GM12875 (cell line): ENCODE data around the gene SPINDOC.
"Not testable (repeated sequence)": the region's sequence is repeated elsewhere in the genome, so short reads cannot be mapped to it uniquely, and the experiment has no call there.

ENCODE experiments used
- H3K4me3 ChIP-seq: one replicate; pipeline ENCODE4 v1.5.1; 2011; ENCODE audit warnings: low read depth, low read length, control low read depth
- TF ChIP-seq, protein P1 (sequence below): IDR thresholded peaks from 2 replicates; pipeline ENCODE4 v1.5.1; 2011; ENCODE audit warnings: low read depth, mild to moderate bottlenecking, control low read depth, inconsistent platforms, low read length, moderate library complexity, borderline replicate concordance; ENCODE audit not compliant: insufficient read depth

The SPINDOC gene

DNA sequence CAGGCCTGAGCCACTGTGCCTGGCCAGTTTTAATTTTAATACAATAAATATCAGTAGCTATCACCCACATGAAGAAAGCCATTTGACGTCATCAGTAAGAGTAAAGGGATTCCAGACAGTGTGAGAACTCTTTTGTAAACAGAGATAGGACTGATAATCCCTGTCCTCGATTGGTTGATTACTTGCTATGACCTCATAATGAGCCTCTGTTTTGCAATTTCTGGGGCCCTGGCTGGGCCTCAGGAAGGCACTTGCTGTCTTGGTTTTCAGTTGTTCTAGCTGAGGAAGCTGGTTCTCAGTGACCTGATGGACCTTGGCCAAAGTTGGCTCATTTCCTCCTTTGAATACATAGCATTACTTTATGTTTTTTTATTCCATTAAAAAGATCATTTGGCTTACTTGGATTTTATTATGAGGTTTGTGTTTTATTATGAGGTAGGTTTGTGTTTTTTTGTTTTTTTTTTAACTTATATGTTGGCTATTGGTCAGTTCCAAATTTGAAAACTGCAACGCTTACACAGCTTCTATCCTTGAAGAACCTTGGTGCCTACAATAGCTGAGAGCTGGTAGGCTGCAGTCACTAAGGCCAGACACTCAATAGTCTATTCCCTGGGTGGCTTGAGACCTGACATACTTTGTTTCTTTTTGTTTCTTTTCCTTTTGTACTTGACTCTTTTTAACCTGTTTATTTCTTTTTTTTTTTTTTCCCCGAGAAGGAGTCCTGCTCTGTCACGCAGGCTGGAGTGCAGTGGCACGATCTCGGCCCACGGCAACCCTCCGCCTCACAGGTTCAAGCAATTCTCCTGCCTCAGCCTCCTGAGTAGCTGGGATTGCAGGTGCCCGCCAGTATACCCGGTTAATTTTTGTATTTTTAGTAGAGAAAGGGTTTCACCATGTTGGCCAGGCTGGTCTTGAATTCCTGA is 45.6 kb downstream of the SPINDOC start:
- no peak overlapping the region for H3K4me3 ChIP-seq
- TF ChIP-seq, protein P1, sequence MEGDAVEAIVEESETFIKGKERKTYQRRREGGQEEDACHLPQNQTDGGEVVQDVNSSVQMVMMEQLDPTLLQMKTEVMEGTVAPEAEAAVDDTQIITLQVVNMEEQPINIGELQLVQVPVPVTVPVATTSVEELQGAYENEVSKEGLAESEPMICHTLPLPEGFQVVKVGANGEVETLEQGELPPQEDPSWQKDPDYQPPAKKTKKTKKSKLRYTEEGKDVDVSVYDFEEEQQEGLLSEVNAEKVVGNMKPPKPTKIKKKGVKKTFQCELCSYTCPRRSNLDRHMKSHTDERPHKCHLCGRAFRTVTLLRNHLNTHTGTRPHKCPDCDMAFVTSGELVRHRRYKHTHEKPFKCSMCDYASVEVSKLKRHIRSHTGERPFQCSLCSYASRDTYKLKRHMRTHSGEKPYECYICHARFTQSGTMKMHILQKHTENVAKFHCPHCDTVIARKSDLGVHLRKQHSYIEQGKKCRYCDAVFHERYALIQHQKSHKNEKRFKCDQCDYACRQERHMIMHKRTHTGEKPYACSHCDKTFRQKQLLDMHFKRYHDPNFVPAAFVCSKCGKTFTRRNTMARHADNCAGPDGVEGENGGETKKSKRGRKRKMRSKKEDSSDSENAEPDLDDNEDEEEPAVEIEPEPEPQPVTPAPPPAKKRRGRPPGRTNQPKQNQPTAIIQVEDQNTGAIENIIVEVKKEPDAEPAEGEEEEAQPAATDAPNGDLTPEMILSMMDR, result no peak

DNA sequence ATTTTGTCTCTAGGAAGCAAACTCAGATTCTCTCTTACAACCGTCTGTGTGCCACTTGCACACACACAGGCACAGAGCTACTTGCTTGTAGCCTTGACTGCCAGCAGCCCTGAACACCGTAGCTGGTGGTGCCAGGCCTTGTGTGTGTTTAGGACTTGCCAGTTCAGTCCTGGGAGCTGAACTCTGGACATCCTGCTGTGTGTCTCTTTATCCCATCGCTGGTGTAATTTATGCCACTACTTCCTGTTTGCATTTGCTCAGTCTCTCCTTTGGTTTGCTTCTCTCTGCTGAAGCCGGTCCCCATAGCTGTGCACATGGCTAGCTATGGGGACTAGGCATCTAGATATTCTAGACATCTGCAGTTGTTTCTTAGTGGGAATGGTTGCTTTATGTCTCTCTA is 49.7 kb downstream of the SPINDOC start:
- no peak overlapping the region for H3K4me3 ChIP-seq
- TF ChIP-seq, protein P1, result no peak

DNA sequence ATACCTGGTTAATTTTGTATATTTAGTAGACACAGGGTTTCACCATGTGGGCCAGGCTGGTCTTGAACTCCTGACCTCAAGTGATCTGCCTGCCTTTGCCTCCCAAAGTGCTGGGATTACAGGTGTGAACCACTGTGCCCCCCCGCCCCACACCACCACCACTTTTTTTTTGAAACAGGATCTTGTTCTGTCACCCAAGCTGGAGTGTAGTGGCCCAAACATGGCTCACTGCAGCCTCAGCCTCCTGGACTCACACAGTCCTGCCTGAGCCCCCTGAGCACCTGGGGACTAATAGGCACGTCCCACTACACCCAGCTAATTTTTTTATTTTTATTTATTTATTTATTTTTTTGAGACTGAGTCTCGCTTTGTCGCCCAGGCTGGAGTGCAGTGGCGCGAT is 50.4 kb downstream of the SPINDOC start:
- H3K4me3 ChIP-seq, result not testable (repeated sequence)

DNA sequence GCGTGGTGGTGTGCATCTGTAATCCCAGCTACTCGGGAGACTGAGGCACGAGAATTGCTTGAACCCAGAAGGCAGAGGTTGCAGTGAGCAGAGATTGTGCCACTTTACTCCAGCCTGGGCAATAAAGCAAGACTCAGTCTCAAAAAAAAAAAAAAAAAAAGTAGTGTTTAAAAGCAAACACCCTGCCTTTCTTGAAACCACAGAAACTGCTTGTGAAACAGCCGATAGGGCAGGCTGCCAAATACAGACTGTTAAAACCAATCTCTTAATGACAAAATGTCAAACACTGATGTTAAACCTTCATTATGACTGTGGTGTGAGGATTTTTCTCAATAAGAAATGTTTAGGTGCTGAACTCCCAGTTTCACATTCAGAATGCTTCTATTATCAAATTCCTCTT is 53.0 kb downstream of the SPINDOC start:
- H3K4me3 ChIP-seq, result no peak overlapping the region
- TF ChIP-seq, protein P1, result no peak

DNA sequence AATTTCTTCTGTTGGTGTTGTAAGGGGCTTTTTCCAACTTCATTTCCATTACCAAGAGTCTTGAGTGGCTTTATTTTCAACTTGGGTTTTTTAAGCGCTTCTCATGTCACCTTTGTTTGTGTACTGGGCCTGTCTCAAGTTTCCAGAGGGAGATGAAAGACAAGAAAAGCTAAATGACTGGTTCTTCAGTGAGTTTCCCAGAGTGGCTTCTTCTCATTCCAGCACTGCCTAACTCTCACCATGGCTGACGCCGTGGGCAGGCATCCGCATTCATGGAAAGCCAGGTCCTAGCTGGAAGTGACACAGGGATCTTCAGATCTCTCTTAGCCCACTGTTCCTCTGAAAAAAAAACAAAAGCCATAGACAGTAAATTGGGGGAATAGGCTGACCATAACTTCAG is 54.3 kb downstream of the SPINDOC start:
- H3K4me3 ChIP-seq, result no peak overlapping the region
- TF ChIP-seq, protein P1, result no peak

DNA sequence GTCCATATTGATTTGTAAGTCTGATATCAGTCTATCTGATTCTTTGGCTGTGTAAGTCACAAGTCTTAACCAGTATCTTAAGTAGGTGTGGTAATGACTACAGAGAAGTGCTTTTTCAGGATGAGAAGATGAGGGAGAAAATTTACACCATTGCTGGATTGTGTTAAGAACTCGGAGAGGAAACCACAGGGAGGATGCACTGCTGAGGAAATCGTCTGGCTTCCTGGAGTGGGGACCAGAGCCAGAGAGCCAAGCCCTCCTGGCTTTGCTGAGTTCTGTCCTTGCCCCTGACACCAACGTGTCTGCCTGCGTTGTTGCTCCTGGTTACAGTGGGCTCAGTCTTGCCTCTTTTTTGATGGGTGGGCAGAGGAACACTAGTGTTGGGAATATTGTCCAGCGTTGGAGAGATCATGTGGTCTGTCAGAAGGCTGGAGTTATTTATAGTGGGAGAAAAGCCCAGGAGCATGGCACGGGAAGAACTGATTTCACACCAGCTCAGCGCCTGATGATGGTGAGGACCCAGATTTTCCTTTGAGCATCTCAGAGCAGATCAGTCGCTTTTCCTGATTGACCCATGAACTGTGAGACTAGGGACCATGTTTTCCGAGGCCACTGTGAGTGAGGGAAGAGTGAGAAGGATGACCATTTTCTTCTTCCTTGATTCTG is 55.3 kb downstream of the SPINDOC start:
- H3K4me3 ChIP-seq, result no peak overlapping the region
- TF ChIP-seq, protein P1, result no peak

DNA sequence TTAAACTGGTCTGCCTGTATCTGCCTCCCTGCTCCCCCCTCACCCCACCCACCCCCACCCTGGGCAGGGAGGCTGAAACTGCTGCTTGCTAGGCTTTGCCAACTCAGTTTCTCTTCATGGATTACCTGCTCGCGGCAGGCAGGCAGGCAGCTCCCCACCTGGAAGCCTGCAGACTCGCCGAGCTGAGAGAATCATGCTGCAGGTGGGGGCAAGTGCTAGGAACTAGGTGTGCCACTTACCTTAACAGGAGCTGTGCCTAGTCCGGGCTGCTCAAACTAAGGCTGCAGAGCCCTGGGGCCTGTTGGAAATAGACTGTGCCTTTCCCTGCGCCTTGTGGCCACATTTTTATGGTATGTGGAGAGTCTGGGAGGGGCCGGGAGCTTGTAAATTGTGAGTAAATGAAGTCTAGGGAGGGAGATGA is 55.9 kb downstream of the SPINDOC start:
- H3K4me3 ChIP-seq, result no peak overlapping the region
- TF ChIP-seq, protein P1, result no peak
